ENCODE measurements around the gene NEU2. TPM values are rescaled to one million over a fixed set of nuclear protein-coding genes. Genes with fewer than 3 reads are reported as not detected.

The NEU2 gene
- total and polyA plus RNA-seq, 2 of the 13 experiments (the other 11 are each of a cell fraction or from before 2014, with no cell fraction given) = not detected

- no peak for TF ChIP-seq HMGXB4 (CRISPR knock-in tag; IDR thresholded peaks at IDR 0.05; ENCODE audit: borderline replicate concordance in 1 of 2, low read depth in 1 of 2)
- no peak for TF ChIP-seq EHMT2 (IDR thresholded peaks at IDR 0.05; ENCODE audit: borderline replicate concordance, low read depth, low read length)
- no peak for TF ChIP-seq ESRRA (CRISPR knock-in tag; IDR thresholded peaks at IDR 0.05; ENCODE audit: low read depth)
- no peak for TF ChIP-seq XBP1 (CRISPR knock-in tag; IDR thresholded peaks at IDR 0.05)
- no peak for TF ChIP-seq FOSL2 (CRISPR knock-in tag; IDR thresholded peaks at IDR 0.05)
- no peak for TF ChIP-seq RBM39 (IDR thresholded peaks at IDR 0.05; ENCODE audit: low read depth, low read length, poor library complexity, severe bottlenecking)
- no peak for TF ChIP-seq TFDP2 (CRISPR knock-in tag; IDR thresholded peaks at IDR 0.05)
- no peak for TF ChIP-seq NFKBIZ (CRISPR knock-in tag; IDR thresholded peaks at IDR 0.05)
- peak; percentile 92 for TF ChIP-seq CEBPB (IDR thresholded peaks at IDR 0.05; ENCODE audit: borderline replicate concordance, low read depth, low read length)
- 0 out of 2 replicates have a peak, but pooled peaks have one; percentile 11 for TF ChIP-seq KDM3A (CRISPR knock-in tag; IDR thresholded peaks at IDR 0.05; ENCODE audit: low read depth)
- TF ChIP-seq ZNF230 (CRISPR knock-in tag; IDR thresholded peaks at IDR 0.05) = no peak
- no peak for TF ChIP-seq ZNF589 (CRISPR knock-in tag; conservative IDR thresholded peaks at IDR 0.05)
- no peak for TF ChIP-seq NR2F1 (CRISPR knock-in tag; IDR thresholded peaks at IDR 0.05)
- TF ChIP-seq HOXA9 (CRISPR knock-in tag; IDR thresholded peaks at IDR 0.05; ENCODE audit: borderline replicate concordance) = no peak
- no peak for TF ChIP-seq NR2F6 (IDR thresholded peaks at IDR 0.05)
- TF ChIP-seq NR2F6 (CRISPR knock-in tag; IDR thresholded peaks at IDR 0.05) = peak; percentile 28; the same call in 1 of the 2 replicates
- no peak for TF ChIP-seq PRMT3 (CRISPR knock-in tag; IDR thresholded peaks at IDR 0.05; ENCODE audit: borderline replicate concordance, low read depth)
- no peak for TF ChIP-seq ZNF724P (CRISPR knock-in tag; IDR thresholded peaks at IDR 0.05; ENCODE audit: borderline replicate concordance)
- no peak for TF ChIP-seq ZNF282 (IDR thresholded peaks at IDR 0.05; ENCODE audit: partially characterized antibody)
- TF ChIP-seq THAP7 (CRISPR knock-in tag; IDR thresholded peaks at IDR 0.05) = peak; percentile 66; the same call in 1 of the 2 replicates
- no peak for TF ChIP-seq ZBTB38 (CRISPR knock-in tag; IDR thresholded peaks at IDR 0.05)
- TF ChIP-seq ZNF570 (CRISPR knock-in tag; IDR thresholded peaks at IDR 0.05; ENCODE audit: borderline replicate concordance) = no peak
- TF ChIP-seq ZNF749 (CRISPR knock-in tag; IDR thresholded peaks at IDR 0.05; ENCODE audit: borderline replicate concordance) = no peak
- no peak for TF ChIP-seq ZNF576 (CRISPR knock-in tag; IDR thresholded peaks at IDR 0.05)
- no peak for TF ChIP-seq FOXK2 (IDR thresholded peaks at IDR 0.05)
- no peak for TF ChIP-seq ARNT (IDR thresholded peaks at IDR 0.05)
- TF ChIP-seq SMAD9 (CRISPR knock-in tag; IDR thresholded peaks at IDR 0.05) = no peak
- TF ChIP-seq BRD4 (CRISPR knock-in tag; IDR thresholded peaks at IDR 0.05) = no peak
- peak; percentile 15; the same call in 1 of the 2 replicates for TF ChIP-seq BCL6 (CRISPR knock-in tag; IDR thresholded peaks at IDR 0.05)
- TF ChIP-seq MZF1 (CRISPR knock-in tag; IDR thresholded peaks at IDR 0.05; ENCODE audit: borderline replicate concordance) = no peak
These were observed 31.5 kb downstream of the NEU2 start (continued) for GRCh38 chr2:233063976-233064411.

All from HepG2 (cell line).